Left colon (tissue), 2 donors: Measurements from ENCODE around the gene THSD1. TPM values are rescaled to one million over a fixed set of nuclear protein-coding genes. Genes with fewer than 3 reads are reported as not detected.

Experiments used
- total RNA-seq, 2 donors: library from RNA; stranded (reverse); fragmentation: NEBNext Ultra II Directional; extraction: Animal tissue kit (Norgen Biotek cat#: 25700); gene quantifications; one replicate each; pipeline ENCODE4 v1.2.1, GENCODE V29; 2021
- donor health status: DM: no; HTN: no; CAD: no.
- donor health status: DM: yes; HTN: yes; CAD: no.

THSD1 gene
- total RNA-seq, 2 donors from 2014 or later: 1.2 TPM

Other genes with a start within 250 kb of the THSD1 start
- gene NEK3, start 246.6 kb downstream of the THSD1 start, total RNA-seq: 10 to 100 TPM; 32.6 to 35.4 TPM
- gene VPS36, start 44.5 kb upstream of the THSD1 start, total RNA-seq: 10 to 100 TPM; 53.0 to 61.4 TPM
- gene CKAP2, start 49.3 kb upstream of the THSD1 start, total RNA-seq: 10 to 100 TPM in 1 of 2 donors, 1 to 10 TPM in 1; 7.2 to 14.5 TPM
- 1 to 10 TPM; 2.6 to 3.3 TPM for gene HNRNPA1L2, start 236.3 kb upstream of the THSD1 start, total RNA-seq
- 10 to 100 TPM; 39.8 to 41.6 TPM for gene SUGT1, start 246.7 kb upstream of the THSD1 start, total RNA-seq